ENCODE data around the gene NLRC5.

GRCh38 chr16:57051696-57052228, 62.4 kb downstream of the NLRC5 start:
- TF ChIP-seq CTCF (conservative IDR thresholded peaks at IDR 0.05) (no peak), EZH2 (IDR thresholded peaks at IDR 0.05; ENCODE audit: low read depth) (no peak)

Data from PC-9 (cell line).